ENCODE measurements around the gene ETV1.

ETV1 gene

GRCh38 chr7:13989126-13989948, at the start of gene ETV1:
TSS of gene ETV1 (minus strand) at chr7:13989666. CDS start at chr7:13989052, 614 bp downstream.
- DNase-seq: peak; percentile 52 to 80

GRCh38 chr7:14024406-14024805, 34.9 kb upstream of the ETV1 start:
- no peak for DNase-seq

GRCh38 chr7:14023838-14024237, 34.4 kb upstream of the ETV1 start:
- DNase-seq: no peak

- no peak for DNase-seq
Observed at GRCh38 chr7:14023342-14023741, 33.9 kb upstream of the ETV1 start.

GRCh38 chr7:14021069-14021468, 31.6 kb upstream of the ETV1 start:
- no peak for DNase-seq

GRCh38 chr7:14020339-14020900, 31.0 kb upstream of the ETV1 start:
- DNase-seq: no peak

- no peak for DNase-seq
Observed at GRCh38 chr7:14018751-14019150, 29.3 kb upstream of the ETV1 start.

- no peak for DNase-seq
Observed at GRCh38 chr7:14016950-14017349, 27.5 kb upstream of the ETV1 start.

GRCh38 chr7:14013898-14014297, 24.4 kb upstream of the ETV1 start:
- DNase-seq: no peak

- DNase-seq: no peak
Observed at GRCh38 chr7:14009453-14010418, 20.3 kb upstream of the ETV1 start.

- no peak for DNase-seq
Observed at GRCh38 chr7:14001139-14001538, 11.7 kb upstream of the ETV1 start.

- no peak for DNase-seq
Observed at GRCh38 chr7:14000247-14000646, 10.8 kb upstream of the ETV1 start.

GRCh38 chr7:13998866-13999265, 9.4 kb upstream of the ETV1 start:
- DNase-seq: no peak

- no peak for DNase-seq
Observed at GRCh38 chr7:13992596-13992964, 3.1 kb upstream of the ETV1 start.

- DNase-seq: no peak
Observed at GRCh38 chr7:13991791-13992595, 2.5 kb upstream of the ETV1 start.

GRCh38 chr7:13990984-13991790, 1.7 kb upstream of the ETV1 start:
- peak; percentile 89 to 94 for DNase-seq

GRCh38 chr7:13990319-13990983, 985 bp upstream of the ETV1 start:
- DNase-seq: no peak

- DNase-seq: no peak
Observed at GRCh38 chr7:13989949-13990305, 461 bp upstream of the ETV1 start.

- no peak for DNase-seq
Observed at GRCh38 chr7:13988731-13989125, 738 bp downstream of the ETV1 start.

- no peak for DNase-seq
Observed at GRCh38 chr7:13988065-13988464, 1.4 kb downstream of the ETV1 start.

- DNase-seq: no peak
Observed at GRCh38 chr7:13987395-13987794, 2.1 kb downstream of the ETV1 start.

Measured in hippocampal formation (tissue), 2 donors.